Jurkat, Clone E6-1 (cell line): ENCODE measurements around the gene PPP1R9B.

Source experiments
- DNase-seq: peaks from one replicate; pipeline ENCODE4 v3.0.0-alpha.2; 2011; ENCODE audit warnings: low read depth, low spot score
- H3K4me3 ChIP-seq: 2 replicates; pipeline ENCODE4 v1.5.1; 2011; ENCODE audit warnings: mild to moderate bottlenecking, low read length, control low read depth, moderate library complexity

Gene PPP1R9B

GRCh38 chr17:50176559-50177357 is 26.3 kb upstream of the PPP1R9B start:
- DNase-seq, result no peak
- no peak overlapping the region for H3K4me3 ChIP-seq

GRCh38 chr17:50175035-50175807 is 24.7 kb upstream of the PPP1R9B start:
- no peak overlapping the region for H3K4me3 ChIP-seq
- DNase-seq, result no peak

DNA sequence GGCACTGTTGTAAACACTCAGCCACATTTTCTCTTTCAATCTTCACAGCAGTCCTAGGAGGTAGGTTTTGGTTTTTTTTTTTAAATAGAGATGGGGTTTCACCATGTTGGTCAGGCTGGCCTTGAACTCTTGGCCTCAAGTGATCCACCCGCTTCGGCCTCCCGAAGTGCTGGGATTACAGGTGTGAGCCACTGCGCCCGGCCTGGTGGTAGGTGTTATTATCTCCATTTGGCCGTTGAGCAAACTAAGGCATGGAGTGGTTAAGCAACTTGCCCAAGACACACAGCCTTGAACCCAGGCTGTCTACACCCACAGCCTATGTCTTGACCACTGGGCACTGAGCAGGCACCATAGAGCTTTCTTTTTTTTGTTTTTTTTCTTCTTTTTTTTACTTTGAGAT is 24.0 kb upstream of the PPP1R9B start:
- H3K4me3 ChIP-seq, result no peak overlapping the region
- DNase-seq, result no peak

GRCh38 chr17:50173335-50173941 is 23.0 kb upstream of the PPP1R9B start:
- H3K4me3 ChIP-seq, result no peak overlapping the region
- no peak for DNase-seq

DNA sequence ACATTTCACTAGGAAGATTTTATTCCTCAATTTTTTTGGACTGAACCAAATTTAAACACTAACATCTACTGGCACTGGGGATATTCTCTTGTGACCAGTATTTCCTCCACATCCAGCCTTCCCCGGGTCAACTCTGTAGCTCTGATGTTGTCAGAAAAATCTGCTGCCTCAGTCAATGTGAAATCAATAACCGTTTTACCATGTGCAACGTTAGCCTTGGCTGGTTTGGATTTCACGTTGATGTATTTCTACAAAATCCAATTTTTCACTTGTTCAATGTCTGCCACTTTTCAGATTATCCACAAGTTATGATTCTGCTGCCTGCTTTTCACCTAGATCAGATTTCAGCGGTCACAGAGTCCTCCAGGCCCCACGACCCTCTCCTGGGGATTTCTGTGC is 22.5 kb upstream of the PPP1R9B start:
- DNase-seq, result no peak
- no peak overlapping the region for H3K4me3 ChIP-seq

- DNase-seq, result no peak
- no peak overlapping the region for H3K4me3 ChIP-seq
Observed at GRCh38 chr17:50172130-50172529, 21.7 kb upstream of the PPP1R9B start.

GRCh38 chr17:50171371-50172071 is 21.0 kb upstream of the PPP1R9B start:
- DNase-seq, result no peak

GRCh38 chr17:50170662-50171370 is 20.3 kb upstream of the PPP1R9B start:
- DNase-seq, result no peak

More at GRCh38 chr17:50171371-50172071, 21.0 kb upstream of the PPP1R9B start:
- no peak overlapping the region for H3K4me3 ChIP-seq

GRCh38 chr17:50169881-50170459 is 19.5 kb upstream of the PPP1R9B start:
- H3K4me3 ChIP-seq, result no peak overlapping the region
- DNase-seq, result no peak

More at GRCh38 chr17:50170662-50171370, 20.3 kb upstream of the PPP1R9B start:
- H3K4me3 ChIP-seq, result no peak overlapping the region

GRCh38 chr17:50169121-50169764 is 18.8 kb upstream of the PPP1R9B start:
- no peak overlapping the region for H3K4me3 ChIP-seq
- DNase-seq, result peak; percentile 72

DNA sequence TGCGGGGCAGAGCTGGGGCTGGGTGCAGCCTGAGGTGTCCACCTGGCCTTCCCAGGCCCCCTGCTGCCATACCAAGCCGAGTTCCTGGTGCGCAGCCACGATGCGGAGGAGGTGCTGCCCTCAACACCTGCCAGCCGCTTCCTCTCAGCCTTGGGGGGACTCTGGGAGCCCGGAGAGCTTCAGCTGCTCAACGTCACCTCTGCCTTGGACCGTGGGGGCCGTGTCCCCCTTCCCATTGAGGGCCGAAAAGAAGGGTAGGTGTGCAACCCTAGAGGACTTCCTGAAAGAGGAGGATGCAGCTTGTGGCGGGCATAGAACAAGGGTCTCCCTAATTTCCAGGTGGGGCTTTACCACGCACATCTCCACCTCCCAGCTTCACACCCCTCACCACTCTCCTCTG is 17.8 kb upstream of the PPP1R9B start:
- H3K4me3 ChIP-seq, result no peak overlapping the region
- DNase-seq, result no peak

DNA sequence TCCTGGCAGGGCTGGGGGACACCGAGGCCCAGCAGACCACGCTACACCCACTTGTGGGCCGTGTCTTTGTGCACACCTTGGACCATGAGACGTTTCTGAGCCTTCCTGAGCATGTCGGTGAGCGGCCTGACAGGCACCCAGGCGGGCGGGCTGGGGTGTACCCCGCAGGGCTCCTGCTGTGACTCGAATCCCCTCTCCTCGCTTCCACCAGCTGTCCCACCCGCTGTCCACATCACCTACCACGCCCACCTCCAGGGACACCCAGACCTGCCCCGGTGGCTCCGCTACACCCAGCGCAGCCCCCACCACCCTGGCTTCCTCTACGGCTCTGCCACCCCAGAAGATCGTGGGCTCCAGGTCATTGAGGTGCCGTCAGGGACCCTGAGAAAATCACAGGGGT is 16.9 kb upstream of the PPP1R9B start:
- no peak for DNase-seq
- no peak overlapping the region for H3K4me3 ChIP-seq

DNA sequence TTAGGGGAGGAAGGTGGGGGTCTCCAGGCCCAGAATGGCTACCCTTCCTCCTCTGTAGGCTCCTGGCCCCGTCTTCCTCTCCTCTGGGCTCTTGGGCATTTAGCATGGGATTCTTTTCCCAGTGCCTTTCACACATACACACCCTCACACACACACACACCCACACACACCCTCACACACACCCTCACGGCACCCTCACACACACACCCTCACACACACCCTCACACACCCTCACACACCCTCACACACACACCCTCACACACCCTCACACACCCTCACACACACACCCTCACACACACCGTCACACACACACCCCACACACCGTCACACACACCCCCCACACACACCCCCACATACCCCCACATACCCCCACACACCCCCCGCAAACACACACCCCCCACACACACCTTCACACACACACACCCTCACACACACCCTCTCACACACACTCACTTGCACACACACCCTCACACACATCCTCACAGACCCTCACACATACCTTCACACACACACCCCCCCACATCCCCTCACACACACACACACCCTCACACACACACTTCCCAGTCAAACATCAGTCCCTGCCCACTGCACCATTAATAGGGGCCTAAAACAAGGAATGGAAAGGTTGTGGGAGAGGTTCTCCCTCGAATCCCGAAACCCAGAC is 16.2 kb upstream of the PPP1R9B start:
- DNase-seq, result no peak
- no peak overlapping the region for H3K4me3 ChIP-seq

GRCh38 chr17:50165867-50166517 is 15.5 kb upstream of the PPP1R9B start, which contains the start of gene SGCA:
SGCA (plus strand) TSS chr17:50166005; CDS start chr17:50166041, 36 bp downstream.
- no peak for DNase-seq
- no peak within 1 kb of the TSS for H3K4me3 ChIP-seq

GRCh38 chr17:50165466-50165865 is 15.0 kb upstream of the PPP1R9B start:
- DNase-seq, result no peak
- H3K4me3 ChIP-seq, result no peak overlapping the region

DNA sequence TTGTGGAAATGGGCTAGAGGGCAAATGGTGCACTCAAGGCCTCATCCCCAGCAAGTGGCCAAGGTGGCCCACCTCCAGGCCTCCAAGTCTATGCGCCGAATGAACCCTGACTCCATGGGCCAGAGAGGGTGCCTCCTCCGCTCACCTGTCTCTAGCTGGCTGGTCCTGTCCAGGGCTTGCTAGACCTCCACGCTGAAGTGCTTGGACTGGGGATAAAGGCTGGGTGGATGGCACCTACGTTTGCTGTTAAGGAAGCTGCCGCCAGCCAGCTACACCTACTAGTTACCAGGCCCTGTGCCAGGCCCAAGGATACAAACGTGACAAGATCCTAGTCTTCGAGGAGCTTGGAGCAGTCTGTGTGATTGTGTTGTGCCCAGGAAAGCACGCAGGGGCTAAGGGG is 14.6 kb upstream of the PPP1R9B start:
- H3K4me3 ChIP-seq, result no peak overlapping the region
- DNase-seq, result no peak

GRCh38 chr17:50164697-50164988 is 14.2 kb upstream of the PPP1R9B start:
- H3K4me3 ChIP-seq, result no peak overlapping the region
- no peak for DNase-seq
